HG02885 (cell line): Measurements from ENCODE around the gene RALGAPA2.
A peak's percentile ranks its signal among the peaks of the same experiment; 100 is the strongest.

ENCODE experiments used
- ATAC-seq: cut with Tn5 transposase; IDR thresholded peaks from one replicate; pipeline ENCODE4 v1.9.1; 2021; ENCODE audit warnings: mild to moderate bottlenecking; ENCODE audit not compliant: unreplicated experiment, poor library complexity

The RALGAPA2 gene

GRCh38 chr20:20393207-20394120, 319.0 kb downstream of the RALGAPA2 start:
- no peak for ATAC-seq

GRCh38 chr20:20391766-20392165, 320.7 kb downstream of the RALGAPA2 start:
- ATAC-seq: no peak

GRCh38 chr20:20391115-20391514, 321.3 kb downstream of the RALGAPA2 start:
- no peak for ATAC-seq

GRCh38 chr20:20390393-20390792, 322.1 kb downstream of the RALGAPA2 start:
- no peak for ATAC-seq

GRCh38 chr20:20386192-20386591, 326.3 kb downstream of the RALGAPA2 start:
- no peak for ATAC-seq

GRCh38 chr20:20375862-20376261, 336.6 kb downstream of the RALGAPA2 start:
- no peak for ATAC-seq

GRCh38 chr20:20373091-20373571, 339.3 kb downstream of the RALGAPA2 start:
- no peak for ATAC-seq

- ATAC-seq: no peak
These were observed 340.8 kb downstream of the RALGAPA2 start for GRCh38 chr20:20371681-20372080.

GRCh38 chr20:20371083-20371482, 341.4 kb downstream of the RALGAPA2 start:
- no peak for ATAC-seq

- ATAC-seq: no peak
These were observed 342.3 kb downstream of the RALGAPA2 start for GRCh38 chr20:20370094-20370575.

GRCh38 chr20:20369250-20370093, 343.0 kb downstream of the RALGAPA2 start:
- ATAC-seq: no peak

- ATAC-seq: peak; percentile 48
These were observed 343.8 kb downstream of the RALGAPA2 start for GRCh38 chr20:20368418-20369249.

GRCh38 chr20:20367575-20368417, 344.6 kb downstream of the RALGAPA2 start, which contains the start of gene INSM1:
INSM1 (plus strand) TSS chr20:20368104; CDS start chr20:20368268, 164 bp downstream.
- peak; percentile 5 for ATAC-seq

- no peak for ATAC-seq
These were observed 345.4 kb downstream of the RALGAPA2 start for GRCh38 chr20:20366876-20367574.

GRCh38 chr20:20366551-20366875, 345.9 kb downstream of the RALGAPA2 start:
- no peak for ATAC-seq

- ATAC-seq: no peak
These were observed 346.8 kb downstream of the RALGAPA2 start for GRCh38 chr20:20365480-20366161.

- no peak for ATAC-seq
These were observed 347.6 kb downstream of the RALGAPA2 start for GRCh38 chr20:20364593-20365479.
